SK-N-SH treated with all-trans-retinoic acid at 6 μM for 48 hours (cell line): ENCODE data around the gene ZNF423.

Source experiments
- ATAC-seq: fragments of 200-7000 bp; cut with Tn5 transposase; 3 replicates; pipeline ENCODE4 v1.9.1; 2020; ENCODE audit warnings: mild to moderate bottlenecking, moderate library complexity
- ARNTL ChIP-seq: fragments of 450-650 bp; formaldehyde crosslinking; IDR thresholded peaks from 2 replicates; pipeline ENCODE4 v1.5.0; 2020; ENCODE audit warnings: low read depth, mild to moderate bottlenecking, moderate library complexity, borderline replicate concordance
- BACH2 ChIP-seq: fragments of 250-450 bp; sonication (Bioruptor Pico); IDR thresholded peaks from 2 replicates; pipeline ENCODE4 v1.9.0; 2021; ENCODE audit warnings: mild to moderate bottlenecking, borderline replicate concordance
- CREB5 ChIP-seq: fragments of 250-450 bp; sonication (Bioruptor Pico); IDR thresholded peaks from 2 replicates; pipeline ENCODE4 v1.5.1; 2020; ENCODE audit warnings: low read depth, mild to moderate bottlenecking, moderate library complexity
- CSDC2 ChIP-seq: fragments of 250-450 bp; sonication (Bioruptor Pico); IDR thresholded peaks from 2 replicates; pipeline ENCODE4 v1.5.0; 2020; ENCODE audit warnings: mild to moderate bottlenecking, moderate library complexity
- CSRNP3 ChIP-seq: fragments of 250-450 bp; sonication (Bioruptor Pico); IDR thresholded peaks from 2 replicates; pipeline ENCODE4 v1.5.1; 2021; ENCODE audit warnings: mild to moderate bottlenecking, moderate library complexity
- GLIS3 ChIP-seq: fragments of 250-450 bp; sonication (Bioruptor Pico); IDR thresholded peaks from 2 replicates; pipeline ENCODE4 v1.5.0; 2020; ENCODE audit warnings: mild to moderate bottlenecking, moderate library complexity
- ISL1 ChIP-seq: fragments of 250-450 bp; sonication (Bioruptor Pico); IDR thresholded peaks from 2 replicates; pipeline ENCODE4 v2.1.2; 2022; ENCODE audit warnings: mild to moderate bottlenecking, moderate library complexity
- OSR1 ChIP-seq: fragments of 250-450 bp; sonication (Bioruptor Pico); IDR thresholded peaks from 2 replicates; pipeline ENCODE4 v1.8.0; 2022; ENCODE audit warnings: moderate library complexity, mild to moderate bottlenecking, inconsistent platforms
- PATZ1 ChIP-seq: fragments of 250-450 bp; sonication (Bioruptor Pico); IDR thresholded peaks from 2 replicates; pipeline ENCODE4 v1.8.0; 2020; ENCODE audit warnings: mild to moderate bottlenecking, moderate library complexity, borderline replicate concordance
- POU6F1 ChIP-seq: fragments of 250-450 bp; sonication (Bioruptor Pico); IDR thresholded peaks from 2 replicates; pipeline ENCODE4 v1.8.0; 2021; ENCODE audit warnings: low read depth, mild to moderate bottlenecking, moderate library complexity, borderline replicate concordance
- RARB ChIP-seq: fragments of 250-450 bp; sonication (Bioruptor Pico); IDR thresholded peaks from 2 replicates; pipeline ENCODE4 v1.8.0; 2021; ENCODE audit warnings: mild to moderate bottlenecking, moderate library complexity
- SNAI2 ChIP-seq: fragments of 250-450 bp; sonication (Bioruptor Pico); IDR thresholded peaks from 2 replicates; pipeline ENCODE4 v1.5.0; 2020; ENCODE audit warnings: mild to moderate bottlenecking, moderate library complexity
- TCF4 ChIP-seq: fragments of 250-450 bp; sonication (Bioruptor Pico); IDR thresholded peaks from 2 replicates; pipeline ENCODE4 v1.8.0; 2021; ENCODE audit warnings: mild to moderate bottlenecking, moderate library complexity, borderline replicate concordance
- TOX ChIP-seq: fragments of 250-450 bp; sonication (Bioruptor Pico); IDR thresholded peaks from 2 replicates; pipeline ENCODE4 v1.8.0; 2021; ENCODE audit warnings: mild to moderate bottlenecking, moderate library complexity, borderline replicate concordance
- TSHZ2 ChIP-seq: fragments of 250-450 bp; sonication (Bioruptor Pico); IDR thresholded peaks from 2 replicates; pipeline ENCODE4 v1.5.0; 2020; ENCODE audit warnings: mild to moderate bottlenecking, moderate library complexity
- ZC3H10 ChIP-seq: fragments of 250-450 bp; sonication (Bioruptor Pico); IDR thresholded peaks from 2 replicates; pipeline ENCODE4 v1.5.1; 2021; ENCODE audit warnings: mild to moderate bottlenecking, moderate library complexity
- ZFP3 ChIP-seq: fragments of 250-450 bp; sonication (Bioruptor Pico); IDR thresholded peaks from 2 replicates; pipeline ENCODE4 v1.5.0; 2020; ENCODE audit warnings: mild to moderate bottlenecking, moderate library complexity
- ZFP30 ChIP-seq: fragments of 450-650 bp; formaldehyde crosslinking; IDR thresholded peaks from 2 replicates; pipeline ENCODE4 v1.5.0; 2022; ENCODE audit warnings: mild to moderate bottlenecking, moderate library complexity
- ZNF565 ChIP-seq: fragments of 450-650 bp; formaldehyde crosslinking; conservative IDR thresholded peaks from 2 replicates; pipeline ENCODE4 v1.5.0; 2020; ENCODE audit warnings: low read depth, mild to moderate bottlenecking, moderate library complexity
- ZNF70 ChIP-seq: fragments of 450-650 bp; formaldehyde crosslinking; IDR thresholded peaks from 2 replicates; pipeline ENCODE4 v1.5.0; 2020; ENCODE audit warnings: mild to moderate bottlenecking, moderate library complexity
- ZNF8 ChIP-seq: fragments of 450-650 bp; formaldehyde crosslinking; IDR thresholded peaks from 2 replicates; pipeline ENCODE4 v1.5.0; 2020; ENCODE audit warnings: mild to moderate bottlenecking, moderate library complexity

Gene ZNF423

GRCh38 chr16:49842972-49843371 lies 12.9 kb downstream of the ZNF423 start (continued):
- TF ChIP-seq CREB5 (CRISPR knock-in tag): no peak

GRCh38 chr16:49839017-49839825 lies 16.7 kb downstream of the ZNF423 start:
- TF ChIP-seq TCF4: no peak
- TF ChIP-seq TSHZ2: no peak
- TF ChIP-seq, all 23 proteins: peak for 0
- ATAC-seq: no peak

- no peak for ATAC-seq
- TF ChIP-seq ZNF8 (CRISPR knock-in tag) (no peak), ZNF70 (CRISPR knock-in tag) (no peak), GLIS3 (CRISPR knock-in tag) (no peak), CSRNP3 (CRISPR knock-in tag) (no peak), TOX (CRISPR knock-in tag) (no peak), ZC3H10 (no peak), CREB5 (CRISPR knock-in tag) (no peak), SNAI2 (CRISPR knock-in tag) (no peak), ZNF565 (no peak), RARB (no peak), TSHZ2 (no peak), POU6F1 (CRISPR knock-in tag) (no peak), ISL1 (CRISPR knock-in tag) (no peak), BACH2 (CRISPR knock-in tag) (no peak), ZFP30 (CRISPR knock-in tag) (no peak), ZFP3 (CRISPR knock-in tag) (no peak), OSR1 (CRISPR knock-in tag) (no peak), CSDC2 (CRISPR knock-in tag) (no peak), PATZ1 (CRISPR knock-in tag) (no peak), ARNTL (CRISPR knock-in tag) (no peak)
Observed at GRCh38 chr16:49838441-49839016, 17.4 kb downstream of the ZNF423 start.
